ENCODE measurements around the gene CASP3.
A peak's percentile ranks its signal among the peaks of the same experiment; 100 is the strongest.
"Not testable (repeated sequence)": the region's sequence is repeated elsewhere in the genome, so short reads cannot be mapped to it uniquely, and the experiment has no call there.

CASP3 gene

GRCh38 chr4:184664445-184665210 is 15.4 kb upstream of the CASP3 start:
- DNase-seq (ENCODE audit: low read depth in 2 of 2) = no peak

DNA sequence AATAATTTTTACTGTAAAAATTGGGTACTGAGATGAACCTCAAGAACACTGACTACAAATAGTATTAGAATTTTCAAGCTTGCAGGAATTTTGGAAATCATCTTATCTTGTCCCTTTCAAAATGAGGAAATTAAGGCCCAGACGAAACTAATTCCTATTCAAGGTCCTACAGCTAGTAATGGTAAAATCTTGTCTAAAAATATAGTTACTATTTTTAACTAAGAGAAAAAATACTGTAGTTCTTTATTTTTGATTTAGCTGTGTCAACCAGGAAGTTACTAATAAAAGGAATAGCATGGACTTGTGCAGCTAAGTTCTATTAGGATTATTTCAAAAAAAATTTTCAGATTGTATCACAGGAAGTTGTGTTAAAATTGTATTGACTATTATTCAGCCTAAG is 13.0 kb upstream of the CASP3 start:
- no peak for DNase-seq (ENCODE audit: low read depth in 2 of 2)

GRCh38 chr4:184660978-184661377 is 11.7 kb upstream of the CASP3 start:
- DNase-seq (ENCODE audit: low read depth in 2 of 2) = no peak

DNA sequence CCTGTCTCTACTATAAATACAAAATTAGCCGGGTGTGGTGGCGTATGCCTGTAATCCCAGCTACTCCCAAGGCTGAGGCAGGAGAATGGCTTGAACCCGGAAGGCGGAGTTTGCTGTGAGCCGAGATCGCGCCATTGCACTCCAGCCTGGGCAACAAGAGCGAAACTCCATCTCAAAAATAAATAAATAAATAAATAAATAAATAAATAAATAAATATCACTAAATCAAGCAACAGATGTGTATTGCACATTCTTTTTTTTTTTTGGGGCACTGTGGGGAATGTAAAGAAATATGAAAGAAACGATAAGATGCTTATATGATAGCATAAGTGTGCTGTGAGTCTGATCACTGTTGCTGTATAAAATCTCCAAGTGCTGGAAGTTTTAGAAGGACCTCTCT is 8.6 kb upstream of the CASP3 start:
- not testable (repeated sequence) for DNase-seq (ENCODE audit: low read depth in 2 of 2)

- no peak for DNase-seq (ENCODE audit: low read depth in 2 of 2)
These were observed 7.9 kb upstream of the CASP3 start for GRCh38 chr4:184657144-184657543.

- DNase-seq (ENCODE audit: low read depth in 2 of 2) = no peak
These were observed 6.9 kb upstream of the CASP3 start for GRCh38 chr4:184655889-184656869.

DNA sequence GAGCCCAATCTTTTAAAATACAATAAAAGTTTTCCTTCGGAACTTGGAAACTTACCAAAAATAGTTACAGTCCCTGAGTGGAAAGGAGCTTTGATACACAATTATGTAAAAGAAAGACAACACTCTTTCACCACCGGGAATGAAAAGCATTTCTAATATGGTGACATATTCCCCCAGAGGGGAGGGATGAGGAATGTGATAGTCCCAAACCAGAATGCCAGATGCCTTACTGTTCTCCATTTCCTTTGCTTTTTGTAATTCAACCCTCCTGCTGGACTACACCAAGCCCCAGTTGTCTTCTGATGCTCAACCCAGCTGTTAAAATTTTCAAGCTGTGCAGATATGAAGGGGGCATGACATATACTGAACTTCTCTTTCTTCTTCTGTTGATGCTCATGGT is 4.4 kb upstream of the CASP3 start:
- no peak for DNase-seq (ENCODE audit: low read depth in 2 of 2)

DNA sequence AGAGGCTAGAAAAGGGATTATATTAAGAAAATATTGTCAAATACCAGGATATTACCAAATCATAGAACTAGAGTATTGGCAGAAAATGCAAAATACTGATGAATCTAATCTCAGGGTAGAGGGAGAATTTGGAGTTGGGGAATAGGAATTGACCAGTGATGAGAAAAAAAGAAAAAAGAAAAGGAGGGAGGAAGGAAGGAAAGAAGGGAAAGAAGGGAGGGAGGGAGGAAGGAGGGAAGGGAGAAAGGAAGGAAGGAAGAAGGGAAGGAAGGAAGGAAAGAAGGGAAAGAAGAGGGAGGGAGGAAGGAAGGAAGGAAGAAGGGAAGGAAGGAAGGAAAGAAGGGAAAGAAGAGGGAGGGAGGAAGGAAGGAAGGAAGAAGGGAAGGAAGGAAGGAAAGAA is 3.4 kb upstream of the CASP3 start:
- not testable (repeated sequence) for DNase-seq (ENCODE audit: low read depth in 2 of 2)

GRCh38 chr4:184651899-184652298 is 2.7 kb upstream of the CASP3 start:
- no peak for DNase-seq (ENCODE audit: low read depth in 2 of 2)

DNA sequence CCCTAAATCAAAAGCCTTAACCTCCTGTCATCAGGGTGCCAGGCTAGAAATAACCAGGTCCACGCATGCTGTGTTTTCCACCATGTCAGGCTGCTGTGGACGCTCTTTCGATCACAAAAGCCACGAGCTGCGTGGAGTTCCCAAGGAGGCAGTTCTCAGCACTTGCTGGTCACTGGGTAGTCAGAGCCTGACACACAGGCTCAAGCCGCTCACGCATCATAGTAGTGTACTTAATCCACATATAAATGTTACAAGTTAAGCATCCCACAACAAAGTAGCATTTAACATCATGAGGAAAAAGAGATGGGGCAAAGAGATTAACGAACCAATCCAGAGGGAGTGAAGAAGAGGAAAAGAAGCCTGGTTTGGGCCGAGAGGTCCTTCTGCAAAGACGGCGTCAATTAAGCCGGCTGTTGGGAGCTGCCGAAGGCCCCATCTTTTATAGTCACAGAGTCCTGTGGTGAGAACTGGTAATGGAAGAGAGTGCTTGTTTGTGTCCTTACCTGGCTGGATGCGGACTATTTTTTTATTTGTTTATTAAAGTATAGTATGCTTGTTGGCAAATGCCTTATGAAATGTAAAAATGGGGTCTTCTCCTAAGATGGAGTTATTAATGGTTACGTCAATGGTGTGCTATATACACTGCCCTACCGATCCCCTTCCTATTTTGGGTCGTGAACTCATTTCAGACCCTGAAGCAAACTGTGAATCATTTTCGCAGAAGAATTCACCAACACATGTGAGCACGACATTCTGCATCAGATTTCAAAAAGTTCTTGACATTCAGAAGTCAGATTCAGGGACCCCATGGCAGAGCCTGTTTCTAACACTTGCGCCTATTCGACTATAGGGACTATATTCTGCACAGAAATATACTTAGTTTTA is 966 bp upstream of the CASP3 start:
- no peak for DNase-seq (ENCODE audit: low read depth in 2 of 2)

- DNase-seq (ENCODE audit: low read depth in 2 of 2) = peak; percentile 11 to 33
These were observed 778 bp downstream of the CASP3 start for GRCh38 chr4:184648313-184649025.

DNA sequence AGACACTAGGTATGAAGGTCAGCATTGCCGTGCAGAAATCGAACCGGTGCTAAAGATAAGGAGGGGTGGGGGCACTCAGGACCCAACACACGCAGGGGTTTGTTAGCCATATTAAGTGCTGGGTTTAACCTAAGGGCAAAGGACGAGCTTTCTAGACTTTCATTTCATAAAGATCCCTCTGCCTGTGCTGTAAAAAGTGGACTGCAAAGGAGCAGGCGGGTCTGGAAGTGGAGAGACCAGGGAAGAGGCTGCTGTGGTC is 1.3 kb downstream of the CASP3 start:
- DNase-seq (ENCODE audit: low read depth in 2 of 2) = no peak

DNA sequence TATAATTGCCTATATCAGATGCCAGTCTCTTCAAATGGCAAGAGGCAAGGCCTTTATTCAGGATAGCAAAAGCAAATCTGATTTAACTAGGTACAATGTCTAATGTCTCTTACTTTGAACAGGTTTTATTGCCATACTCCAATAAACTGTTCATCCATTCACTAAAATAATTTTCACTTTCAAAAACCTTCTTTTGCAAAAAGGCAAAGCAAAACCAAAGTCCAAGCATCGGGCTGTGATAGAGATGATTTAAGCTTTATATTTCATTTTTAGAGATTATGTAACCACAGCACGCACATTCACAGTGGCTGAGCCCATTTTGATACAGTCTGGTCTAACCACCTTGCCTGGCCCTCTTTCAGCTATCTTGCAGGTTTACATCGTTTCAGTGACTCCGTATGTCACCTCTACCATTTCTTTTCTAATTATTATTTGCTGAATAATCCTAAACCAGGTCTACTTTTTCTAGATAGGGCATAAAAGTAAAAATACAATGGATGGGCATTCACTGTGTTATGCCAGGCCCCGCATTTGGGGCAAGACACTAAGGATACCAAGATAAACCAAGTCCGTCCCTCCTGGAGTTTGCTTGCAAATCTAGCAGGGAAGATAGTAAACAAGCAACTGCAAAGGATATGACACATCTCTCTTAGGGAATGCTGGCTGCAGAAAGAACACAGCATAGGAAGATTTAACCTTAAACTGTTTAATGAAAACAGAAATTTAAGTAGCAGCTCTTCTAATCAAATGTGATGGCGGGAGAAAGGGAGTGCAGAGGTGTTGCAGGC is 1.8 kb downstream of the CASP3 start:
- DNase-seq (ENCODE audit: low read depth in 2 of 2) = no peak

DNA sequence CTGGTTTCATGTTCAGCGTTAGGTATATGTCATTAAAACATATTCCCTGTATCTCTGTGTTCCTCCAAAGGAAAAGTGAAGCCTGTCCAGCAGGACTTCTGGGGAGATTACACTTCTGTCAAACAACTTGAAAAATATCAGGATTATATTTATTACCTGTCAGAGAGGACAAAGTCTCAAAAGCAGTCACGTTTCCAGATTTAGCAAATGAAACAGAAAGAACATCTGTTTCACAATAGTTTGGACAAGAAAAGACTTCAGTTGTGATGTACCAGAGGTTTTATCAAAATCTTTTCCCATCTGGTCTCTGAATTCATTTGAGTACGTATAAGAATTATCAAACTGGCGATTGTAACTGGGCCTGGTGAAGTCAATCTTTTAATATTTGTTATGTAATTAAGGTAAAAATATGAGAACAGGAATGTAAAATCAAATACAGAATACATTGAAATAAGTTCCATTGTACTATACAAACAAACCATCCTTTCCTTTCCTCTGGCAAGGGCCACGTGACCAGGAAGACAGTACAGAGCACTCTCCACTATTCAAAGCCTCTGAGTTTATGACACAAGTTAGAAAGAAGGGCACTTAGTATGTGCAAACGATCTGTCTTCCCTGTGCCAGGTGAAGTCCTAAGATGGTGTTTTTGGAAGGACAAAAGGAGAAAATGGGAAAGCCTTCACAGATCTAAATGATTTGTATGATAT is 3.2 kb downstream of the CASP3 start:
- no peak for DNase-seq (ENCODE audit: low read depth in 2 of 2)

DNA sequence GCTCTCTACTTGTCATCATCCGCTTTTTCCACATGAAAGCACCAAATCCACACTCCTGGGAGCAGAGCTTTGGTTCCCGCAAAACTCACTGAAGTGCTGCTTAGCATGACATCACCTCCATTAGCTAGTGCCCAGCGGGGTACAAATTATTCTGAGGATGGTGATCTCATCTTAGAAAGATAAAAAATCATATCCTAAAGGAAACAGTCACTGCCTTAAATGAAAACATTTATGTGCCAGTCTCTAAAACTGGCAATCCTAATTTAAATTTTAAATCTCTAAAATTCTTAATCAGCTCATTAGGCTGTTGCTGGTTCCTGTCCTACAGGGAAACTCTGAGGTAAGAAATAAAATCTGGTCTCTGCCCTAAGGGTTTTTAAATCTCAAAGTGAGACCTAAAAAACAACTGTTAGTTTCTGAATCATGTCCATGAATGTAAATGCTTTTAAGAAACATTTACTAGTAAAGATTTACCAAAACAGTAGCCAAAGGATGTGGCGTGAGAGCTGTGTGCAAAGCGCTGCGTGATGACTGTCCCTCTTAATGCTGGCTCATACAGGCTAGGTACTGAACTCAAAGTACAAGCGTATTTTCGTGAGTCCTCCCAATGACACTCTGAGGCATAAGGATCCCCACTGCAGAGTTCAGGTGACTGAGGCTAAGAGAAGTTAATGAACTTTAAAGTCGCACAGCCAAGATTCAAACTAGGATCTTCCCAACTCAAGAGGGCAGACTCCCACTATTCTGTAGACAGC is 4.5 kb downstream of the CASP3 start:
- no peak for DNase-seq (ENCODE audit: low read depth in 2 of 2)

- no peak for DNase-seq (ENCODE audit: low read depth in 2 of 2)
These were observed 5.5 kb downstream of the CASP3 start for GRCh38 chr4:184643731-184644130.

GRCh38 chr4:184641451-184641850 is 7.8 kb downstream of the CASP3 start:
- DNase-seq (ENCODE audit: low read depth in 2 of 2) = no peak

DNA sequence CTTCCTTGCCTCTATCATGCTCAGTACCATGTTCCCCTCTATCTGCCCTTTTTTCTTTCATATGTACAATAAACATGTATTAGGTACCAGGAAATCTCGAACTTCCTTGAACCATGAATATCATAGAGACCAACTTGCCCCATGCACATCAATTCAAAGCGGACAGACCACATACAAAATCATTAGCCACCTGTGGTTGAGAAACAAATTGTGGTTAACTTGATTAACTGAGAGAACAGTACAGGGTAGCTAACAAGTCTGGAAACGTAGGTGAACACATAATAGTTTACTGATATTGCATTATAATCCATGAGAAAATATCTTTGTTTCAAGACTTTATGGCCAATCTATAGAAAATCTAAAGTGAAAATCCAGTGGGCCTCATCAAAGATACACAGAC is 8.2 kb downstream of the CASP3 start:
- no peak for DNase-seq (ENCODE audit: low read depth in 2 of 2)

DNA sequence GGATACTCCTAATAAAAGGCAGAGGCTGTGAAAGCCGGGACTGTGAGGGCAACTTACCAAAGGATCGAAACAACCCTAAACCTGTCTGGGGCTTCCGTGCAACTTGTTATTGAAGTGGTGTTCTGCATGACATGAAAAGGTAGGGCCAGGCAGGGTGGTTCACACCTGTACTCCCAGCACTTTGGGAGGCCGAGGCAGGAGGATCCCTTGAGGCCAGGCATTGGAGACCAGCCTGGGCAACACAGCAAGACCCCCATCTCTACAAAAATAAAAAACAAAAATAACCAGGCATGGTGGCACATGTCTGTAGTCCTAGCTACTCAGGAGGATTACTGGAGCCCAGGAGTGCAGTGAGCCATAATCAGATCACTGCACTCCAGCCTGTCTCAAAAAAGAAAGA is 12.3 kb downstream of the CASP3 start:
- DNase-seq (ENCODE audit: low read depth in 2 of 2) = no peak
